ENCODE results near the gene MAPKAPK2. TPM values are rescaled to one million over a fixed set of nuclear protein-coding genes. Genes with fewer than 3 reads are reported as not detected.

Gene MAPKAPK2
- total RNA-seq, 2 donors from 2014 or later: 27.1 to 67.0 TPM

GRCh38 chr1:206674236-206674635, 10.5 kb upstream of the MAPKAPK2 start:
- DNase-seq (ENCODE audit: low spot score): no peak
- Histone ChIP-seq H3K27ac (peak overlapping the region; percentile 52 to 81), H3K4me1 (replicated peaks) (no peaks in the 10 kb centered on the region), H3K4me3 (no peak overlapping the region), H3K27me3 (replicated peaks; ENCODE audit: insufficient read depth) (peaks cover 2% of the 10 kb centered on the region), H3K36me3 (no peaks in the 10 kb centered on the region), H3K9me3 (no peaks in the 10 kb centered on the region)
- intact Hi-C loops (cut with DNase I): no loop called here
- TF ChIP-seq POLR2A (IDR thresholded peaks at IDR 0.05): no peak
- TF ChIP-seq, protein P1, sequence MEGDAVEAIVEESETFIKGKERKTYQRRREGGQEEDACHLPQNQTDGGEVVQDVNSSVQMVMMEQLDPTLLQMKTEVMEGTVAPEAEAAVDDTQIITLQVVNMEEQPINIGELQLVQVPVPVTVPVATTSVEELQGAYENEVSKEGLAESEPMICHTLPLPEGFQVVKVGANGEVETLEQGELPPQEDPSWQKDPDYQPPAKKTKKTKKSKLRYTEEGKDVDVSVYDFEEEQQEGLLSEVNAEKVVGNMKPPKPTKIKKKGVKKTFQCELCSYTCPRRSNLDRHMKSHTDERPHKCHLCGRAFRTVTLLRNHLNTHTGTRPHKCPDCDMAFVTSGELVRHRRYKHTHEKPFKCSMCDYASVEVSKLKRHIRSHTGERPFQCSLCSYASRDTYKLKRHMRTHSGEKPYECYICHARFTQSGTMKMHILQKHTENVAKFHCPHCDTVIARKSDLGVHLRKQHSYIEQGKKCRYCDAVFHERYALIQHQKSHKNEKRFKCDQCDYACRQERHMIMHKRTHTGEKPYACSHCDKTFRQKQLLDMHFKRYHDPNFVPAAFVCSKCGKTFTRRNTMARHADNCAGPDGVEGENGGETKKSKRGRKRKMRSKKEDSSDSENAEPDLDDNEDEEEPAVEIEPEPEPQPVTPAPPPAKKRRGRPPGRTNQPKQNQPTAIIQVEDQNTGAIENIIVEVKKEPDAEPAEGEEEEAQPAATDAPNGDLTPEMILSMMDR (IDR thresholded peaks at IDR 0.05): no peak
- TF ChIP-seq POLR2AphosphoS5 (IDR thresholded peaks at IDR 0.05): no peak
- 83% methylated on average over 3 of the region's 3 CpGs for WGBS

- intact Hi-C loops (cut with DNase I): no loop called here
- H3K27ac ChIP-seq: peak overlapping the region; percentile 52 to 81
These were observed 9.9 kb upstream of the MAPKAPK2 start for GRCh38 chr1:206674745-206675175.

DNA sequence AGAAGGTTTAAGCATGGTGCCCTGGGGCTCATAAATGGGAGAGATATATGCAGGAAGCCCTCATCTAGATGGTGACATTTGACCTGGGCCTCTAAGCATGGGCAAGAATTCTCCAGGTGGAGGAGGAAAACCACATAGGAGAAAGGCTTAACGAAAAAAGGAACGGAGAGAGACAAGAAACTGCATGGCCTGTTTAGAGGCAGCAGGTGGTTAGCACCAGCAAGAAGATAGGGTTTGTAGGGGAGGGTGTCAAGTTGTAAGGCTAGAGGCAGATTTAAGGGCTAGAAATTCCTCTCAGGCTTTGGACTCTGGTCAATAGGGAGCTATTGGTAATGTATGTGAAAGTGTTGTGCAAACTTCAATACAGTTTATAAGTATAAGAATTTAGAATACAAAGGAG, 8.2 kb upstream of the MAPKAPK2 start:
- Histone ChIP-seq H3K27ac (no peak overlapping the region), H3K36me3 (no peaks in the 10 kb centered on the region), H3K4me1 (replicated peaks) (no peaks in the 10 kb centered on the region), H3K9me3 (no peaks in the 10 kb centered on the region), H3K27me3 (replicated peaks; ENCODE audit: insufficient read depth) (no peaks in the 10 kb centered on the region), H3K4me3 (no peak overlapping the region)
- no peak for DNase-seq (ENCODE audit: low spot score)
- WGBS: 90% methylated on average over 2 of the region's 2 CpGs
- intact Hi-C loops (cut with DNase I): no loop called here
- TF ChIP-seq, protein P1 (IDR thresholded peaks at IDR 0.05): no peak
- TF ChIP-seq POLR2AphosphoS5 (IDR thresholded peaks at IDR 0.05): no peak
- TF ChIP-seq POLR2A (IDR thresholded peaks at IDR 0.05): no peak

More at GRCh38 chr1:206674745-206675175, 9.9 kb upstream of the MAPKAPK2 start:
- Histone ChIP-seq H3K36me3 (no peaks in the 10 kb centered on the region), H3K4me1 (replicated peaks) (no peaks in the 10 kb centered on the region), H3K9me3 (no peaks in the 10 kb centered on the region), H3K4me3 (no peak overlapping the region), H3K27me3 (replicated peaks; ENCODE audit: insufficient read depth) (no peaks in the 10 kb centered on the region)
- TF ChIP-seq, protein P1 (IDR thresholded peaks at IDR 0.05): no peak
- TF ChIP-seq POLR2AphosphoS5 (IDR thresholded peaks at IDR 0.05): peak; percentile 89
- DNase-seq (ENCODE audit: low spot score): peak; percentile 89
- WGBS: 47% methylated on average over 1 of the region's 1 CpG

- intact Hi-C loops (cut with DNase I): no loop called here
- Histone ChIP-seq H3K27me3 (replicated peaks; ENCODE audit: insufficient read depth) (no peaks in the 10 kb centered on the region), H3K9me3 (no peaks in the 10 kb centered on the region), H3K4me1 (replicated peaks) (no peaks in the 10 kb centered on the region), H3K27ac (no peak overlapping the region), H3K36me3 (no peaks in the 10 kb centered on the region), H3K4me3 (no peak overlapping the region)
- TF ChIP-seq POLR2AphosphoS5 (IDR thresholded peaks at IDR 0.05) (no peak), POLR2A (IDR thresholded peaks at IDR 0.05) (no peak)
- TF ChIP-seq, protein P1 (IDR thresholded peaks at IDR 0.05): no peak
- WGBS: 76% methylated on average over 3 of the region's 3 CpGs
- no peak for DNase-seq (ENCODE audit: low spot score)
These were observed 6.2 kb upstream of the MAPKAPK2 start for GRCh38 chr1:206678490-206678889.

GRCh38 chr1:206679738-206680211, 4.9 kb upstream of the MAPKAPK2 start:
- Histone ChIP-seq H3K27ac (no peak overlapping the region), H3K4me1 (replicated peaks) (no peaks in the 10 kb centered on the region), H3K27me3 (replicated peaks; ENCODE audit: insufficient read depth) (no peaks in the 10 kb centered on the region), H3K9me3 (no peaks in the 10 kb centered on the region), H3K4me3 (no peak overlapping the region), H3K36me3 (no peaks in the 10 kb centered on the region)
- WGBS: 64% methylated on average over 5 of the region's 5 CpGs
- intact Hi-C loops (cut with DNase I): no loop called here
- TF ChIP-seq, protein P1 (IDR thresholded peaks at IDR 0.05): no peak
- TF ChIP-seq POLR2AphosphoS5 (IDR thresholded peaks at IDR 0.05) (no peak), POLR2A (IDR thresholded peaks at IDR 0.05) (no peak)
- DNase-seq (ENCODE audit: low spot score): no peak
